ENCODE measurements around the gene OTX2. TPM values are rescaled to one million over a fixed set of nuclear protein-coding genes. Genes with fewer than 3 reads are reported as not detected.

OTX2 gene
- total and polyA plus RNA-seq, 9 donors = 0.06 TPM; not detected in 8

DNA sequence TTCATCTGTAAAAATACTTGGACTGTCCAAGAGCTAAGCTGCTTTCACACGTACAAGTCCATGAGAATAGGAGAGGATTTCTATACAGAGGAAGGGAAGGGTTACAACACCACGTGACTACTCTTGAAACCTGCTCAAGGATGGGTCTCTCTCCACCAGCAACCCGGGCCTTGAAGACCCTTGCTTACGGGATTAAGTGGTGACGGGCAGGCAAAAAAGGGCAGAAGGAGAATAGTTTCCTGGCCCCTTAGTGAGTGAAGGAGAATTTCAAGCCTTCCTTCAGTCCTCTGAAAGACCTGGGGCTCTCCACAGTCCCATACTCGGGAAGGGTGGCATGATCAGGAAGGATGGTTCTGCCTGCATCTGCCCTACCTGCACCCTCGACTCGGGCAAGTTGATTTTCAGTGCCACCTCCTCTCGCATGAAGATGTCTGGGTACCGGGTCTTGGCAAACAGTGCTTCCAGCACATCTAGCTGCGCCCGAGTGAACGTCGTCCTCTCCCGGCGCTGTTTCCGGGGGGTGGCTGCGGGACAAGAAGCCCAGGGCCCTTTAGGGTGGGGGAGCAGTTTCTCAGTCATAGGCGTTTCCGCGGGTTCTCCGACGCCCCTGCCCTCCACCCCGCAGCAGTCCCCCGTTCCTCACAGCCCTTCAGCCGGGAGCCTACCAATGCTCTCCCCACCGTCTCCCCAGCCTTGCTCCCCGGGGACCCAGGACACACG, 6.3 kb downstream of the OTX2 start:
- DNase-seq = no peak
- TF ChIP-seq POLR2A (IDR thresholded peaks at IDR 0.05) (no peak), EP300 (IDR thresholded peaks at IDR 0.05) (no peak)
- TF ChIP-seq, protein P1, sequence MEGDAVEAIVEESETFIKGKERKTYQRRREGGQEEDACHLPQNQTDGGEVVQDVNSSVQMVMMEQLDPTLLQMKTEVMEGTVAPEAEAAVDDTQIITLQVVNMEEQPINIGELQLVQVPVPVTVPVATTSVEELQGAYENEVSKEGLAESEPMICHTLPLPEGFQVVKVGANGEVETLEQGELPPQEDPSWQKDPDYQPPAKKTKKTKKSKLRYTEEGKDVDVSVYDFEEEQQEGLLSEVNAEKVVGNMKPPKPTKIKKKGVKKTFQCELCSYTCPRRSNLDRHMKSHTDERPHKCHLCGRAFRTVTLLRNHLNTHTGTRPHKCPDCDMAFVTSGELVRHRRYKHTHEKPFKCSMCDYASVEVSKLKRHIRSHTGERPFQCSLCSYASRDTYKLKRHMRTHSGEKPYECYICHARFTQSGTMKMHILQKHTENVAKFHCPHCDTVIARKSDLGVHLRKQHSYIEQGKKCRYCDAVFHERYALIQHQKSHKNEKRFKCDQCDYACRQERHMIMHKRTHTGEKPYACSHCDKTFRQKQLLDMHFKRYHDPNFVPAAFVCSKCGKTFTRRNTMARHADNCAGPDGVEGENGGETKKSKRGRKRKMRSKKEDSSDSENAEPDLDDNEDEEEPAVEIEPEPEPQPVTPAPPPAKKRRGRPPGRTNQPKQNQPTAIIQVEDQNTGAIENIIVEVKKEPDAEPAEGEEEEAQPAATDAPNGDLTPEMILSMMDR (IDR thresholded peaks at IDR 0.05) = no peak
- Histone ChIP-seq H3K36me3 (no peaks in the 10 kb centered on the region), H3K27me3 (peaks cover 5% of the 10 kb centered on the region), H3K4me1 (ENCODE audit: insufficient read depth) (no peaks in the 10 kb centered on the region), H3K9me3 (peaks cover 0 to 8% of the 10 kb centered on the region in 2 donors), H3K27ac (no peak overlapping the region), H3K4me3 (no peak overlapping the region)
- intact Hi-C loops (cut with DNase I) = no loop called here
- 3 to 4% (median 3%) methylated on average over 29 of the region's 29 CpGs for WGBS, 3 donors

DNA sequence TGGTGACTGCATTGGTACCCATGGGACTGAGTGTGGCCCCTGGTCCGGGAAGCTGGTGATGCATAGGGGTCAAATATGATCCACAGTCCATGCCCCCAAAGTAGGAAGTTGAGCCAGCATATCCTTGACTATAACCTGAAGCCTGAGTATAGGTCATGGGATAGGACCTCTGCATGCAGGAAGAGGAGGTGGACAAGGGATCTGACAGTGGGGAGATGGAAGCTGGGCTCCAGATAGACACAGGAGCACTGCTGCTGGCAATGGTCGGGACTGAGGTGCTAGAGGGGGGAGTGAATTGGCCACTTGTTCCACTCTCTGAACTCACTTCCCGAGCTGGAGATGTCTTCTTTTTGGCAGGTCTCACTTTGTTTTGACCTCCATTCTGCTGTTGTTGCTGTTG, 8.4 kb downstream of the OTX2 start:
- no peak for DNase-seq
- intact Hi-C loops (cut with DNase I) = no loop called here
- H3K27ac ChIP-seq = no peak overlapping the region
- no peaks in the 10 kb centered on the region for H3K4me1 ChIP-seq (ENCODE audit: insufficient read depth)
- H3K36me3 ChIP-seq = no peaks in the 10 kb centered on the region
- H3K4me3 ChIP-seq = no peak overlapping the region
- WGBS, 3 donors = 37 to 45% (median 39%) methylated on average over 3 of the region's 3 CpGs
- H3K9me3 ChIP-seq = peaks cover 0 to 10% of the 10 kb centered on the region in 2 donors
- H3K27me3 ChIP-seq = no peaks in the 10 kb centered on the region
- TF ChIP-seq EP300 (IDR thresholded peaks at IDR 0.05) (no peak), POLR2A (IDR thresholded peaks at IDR 0.05) (no peak)
- TF ChIP-seq, protein P1 (IDR thresholded peaks at IDR 0.05) = no peak

DNA sequence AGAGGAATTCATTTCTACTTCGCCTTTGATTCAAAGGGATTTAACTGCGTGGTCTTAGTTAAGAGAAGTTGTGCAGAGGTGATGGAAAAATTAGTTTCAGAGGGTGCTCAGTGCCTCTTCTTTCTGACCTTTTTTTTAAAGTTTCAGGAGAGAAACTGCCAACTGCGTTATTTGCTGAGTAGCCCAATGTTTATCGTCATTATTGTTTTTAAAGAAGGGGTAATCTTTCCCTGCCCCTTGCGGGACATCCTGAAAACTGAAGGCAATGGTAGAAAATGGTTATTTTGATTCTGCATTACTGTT, 11.0 kb downstream of the OTX2 start:
- Histone ChIP-seq H3K9me3 (peaks cover 0 to 10% of the 10 kb centered on the region in 2 donors), H3K36me3 (no peaks in the 10 kb centered on the region), H3K4me3 (no peak overlapping the region), H3K27ac (no peak overlapping the region), H3K4me1 (ENCODE audit: insufficient read depth) (no peaks in the 10 kb centered on the region), H3K27me3 (no peaks in the 10 kb centered on the region)
- DNase-seq = no peak
- 14 to 21% (median 18%) methylated on average over 5 of the region's 5 CpGs for WGBS, 3 donors
- TF ChIP-seq POLR2A (IDR thresholded peaks at IDR 0.05) (no peak), EP300 (IDR thresholded peaks at IDR 0.05) (no peak)
- TF ChIP-seq, protein P1 (IDR thresholded peaks at IDR 0.05) = no peak
- intact Hi-C loops (cut with DNase I) = no loop called here

DNA sequence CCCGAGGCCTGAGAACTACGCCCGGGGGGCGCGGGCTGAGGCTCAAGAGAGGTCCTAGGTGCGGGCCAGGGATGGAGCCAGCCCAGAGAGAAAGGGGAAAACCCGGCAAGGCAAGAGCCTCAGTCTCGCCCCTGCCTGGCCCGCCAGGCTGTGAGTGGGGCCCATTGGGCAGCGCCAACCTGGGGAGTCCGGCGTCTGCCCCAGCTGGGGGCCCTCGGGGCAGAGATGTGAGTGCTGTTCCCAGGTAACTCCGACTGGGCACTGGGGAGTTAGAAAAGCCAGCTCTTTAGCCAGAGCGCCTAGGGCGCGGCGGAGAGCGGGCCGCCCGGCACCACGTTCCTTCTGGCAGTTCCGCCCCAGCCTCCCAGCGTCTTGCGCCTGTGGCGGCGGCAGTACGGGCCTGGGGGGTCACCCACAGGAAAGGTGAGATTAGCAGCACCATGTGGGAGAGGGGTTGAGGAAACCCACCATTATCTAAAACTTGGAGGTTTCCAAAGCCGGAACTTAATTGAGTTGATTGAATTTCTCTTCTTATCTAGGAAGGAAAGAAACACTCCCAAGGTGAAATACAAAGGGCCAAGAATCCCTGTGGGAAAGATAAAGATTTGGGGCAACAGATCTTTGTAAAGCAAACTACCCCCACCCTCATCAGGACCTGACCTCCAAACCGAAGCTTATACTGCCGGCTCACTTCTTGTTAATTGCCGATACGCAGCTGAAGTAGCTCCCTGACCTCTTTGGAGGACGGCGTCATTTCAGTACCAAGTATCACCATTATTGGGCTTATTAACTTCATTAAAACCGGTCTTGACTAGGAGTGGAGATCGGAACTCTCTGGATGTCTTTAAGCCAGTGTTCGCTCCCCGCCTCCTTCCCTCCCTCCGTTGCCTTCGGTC, 11.6 kb downstream of the OTX2 start:
- H3K9me3 ChIP-seq = peaks cover 0 to 10% of the 10 kb centered on the region in 2 donors
- H3K36me3 ChIP-seq = no peaks in the 10 kb centered on the region
- no peak overlapping the region for H3K27ac ChIP-seq
- TF ChIP-seq POLR2A (IDR thresholded peaks at IDR 0.05) (no peak), EP300 (IDR thresholded peaks at IDR 0.05) (no peak)
- TF ChIP-seq, protein P1 (IDR thresholded peaks at IDR 0.05) = no peak
- no peak overlapping the region for H3K4me3 ChIP-seq
- no peak for DNase-seq
- H3K27me3 ChIP-seq = no peaks in the 10 kb centered on the region
- WGBS, 3 donors = 12 to 19% (median 16%) methylated on average over 35 to 41 of the region's 41 CpGs
- H3K4me1 ChIP-seq (ENCODE audit: insufficient read depth) = no peaks in the 10 kb centered on the region
- intact Hi-C loops (cut with DNase I) = no loop called here

Data from ovary (tissue), 9 donors.